Gastroesophageal sphincter (tissue), 4 donors: ENCODE measurements around the gene CFDP1. TPM values are rescaled to one million over a fixed set of nuclear protein-coding genes. Genes with fewer than 3 reads are reported as not detected.

Experiments
- ATAC-seq: fragments of 150-250 bp; one replicate; pipeline ENCODE4 v1.9.1; 2016; ENCODE audit warnings: mild to moderate bottlenecking, moderate library complexity
- H3K27ac ChIP-seq, 4 donors: fragments of 200-600 bp; sonication (generic) in 3 of 4; 1 replicate in 3 of 4; 2 replicates in 1 of 4; pipeline ENCODE4 v1.5.1; 2016 to 2019
- H3K27me3 ChIP-seq: fragments of 200-600 bp; sonication (generic); one replicate; pipeline ENCODE4 v1.5.1; 2019
- H3K36me3 ChIP-seq, 2 donors: fragments of 200-600 bp; sonication (generic); one replicate each; pipeline ENCODE4 v1.5.1; 2019; ENCODE audit warnings: control low read depth in 1 of 2
- H3K4me1 ChIP-seq, 3 donors: fragments of 200-600 bp; sonication (generic); 1 replicate in 2 of 3; 2 replicates in 1 of 3; pipeline ENCODE4 v1.5.1; 2016 to 2019; ENCODE audit warnings: control low read depth in 2 of 3
- H3K4me3 ChIP-seq, 2 donors: fragments of 200-600 bp; sonication (generic); one replicate each; pipeline ENCODE4 v1.5.1; 2019; ENCODE audit warnings: mild to moderate bottlenecking in 1 of 2, moderate library complexity in 1 of 2
- H3K9me3 ChIP-seq, 3 donors: fragments of 200-600 bp; sonication (generic); one replicate each; pipeline ENCODE4 v1.5.1; 2017 to 2019; ENCODE audit warnings: control low read depth in 2 of 3
- CTCF ChIP-seq, 4 experiments: fragments of 200-600 bp in 2 of 4; fragments of 450-650 bp in 2 of 4; sonication (generic) in 1 of 4; IDR thresholded peaks; one replicate each; pipeline ENCODE4 v1.5.1; 2017 to 2019; ENCODE audit warnings: antibody characterized with exemption in 4 of 4, mild to moderate bottlenecking in 2 of 4, moderate library complexity in 2 of 4
- EP300 ChIP-seq: sonication (generic); formaldehyde crosslinking; IDR thresholded peaks from one replicate; pipeline ENCODE4 v1.6.1; 2017; ENCODE audit warnings: antibody characterized with exemption, mild to moderate bottlenecking
- POLR2A ChIP-seq, 2 donors: fragments of 450-650 bp; IDR thresholded peaks; one replicate each; pipeline ENCODE4 v1.6.1; 2017; ENCODE audit warnings: antibody characterized with exemption in 2 of 2, mild to moderate bottlenecking in 2 of 2, moderate library complexity in 1 of 2
- POLR2AphosphoS5 ChIP-seq: sonication (generic); formaldehyde crosslinking; IDR thresholded peaks from one replicate; pipeline ENCODE4 v1.6.1; 2017; ENCODE audit warnings: antibody characterized with exemption
- WGBS, 2 donors: methylation state at CpG; one replicate each; pipeline ENCODE4 v1.1.5; 2018; ENCODE audit warnings: low coverage in 1 of 2; 5-methylcytosine and 5-hydroxymethylcytosine counted together
- total RNA-seq, 4 donors: library from RNA; depleted of rRNA; stranded (reverse); fragments of >200 nt; gene quantifications; one replicate each; pipeline ENCODE4 v1.1.0, GENCODE V29; 2016

Gene CFDP1
- total RNA-seq, 4 donors from 2014 or later: 45.1 to 70.0 (median 50.0) TPM

- no peak overlapping the region for H3K4me3 ChIP-seq
- no peak overlapping the region for H3K27ac ChIP-seq
- H3K27me3 ChIP-seq: no peaks in the 10 kb centered on the region
- TF ChIP-seq POLR2A (IDR thresholded peaks at IDR 0.05) (no peak), CTCF (IDR thresholded peaks at IDR 0.05) (no peak), EP300 (no peak), POLR2AphosphoS5 (no peak)
- H3K9me3 ChIP-seq: no peaks in the 10 kb centered on the region
- no peaks in the 10 kb centered on the region for H3K4me1 ChIP-seq
- no peak for ATAC-seq
- WGBS, 2 donors: 74 to 91% methylated on average over 2 of the region's 2 CpGs
- peaks cover 0 to 44% of the 10 kb centered on the region in 2 donors for H3K36me3 ChIP-seq
These were observed 19.4 kb downstream of the CFDP1 start for GRCh38 chr16:75413951-75414350.

DNA sequence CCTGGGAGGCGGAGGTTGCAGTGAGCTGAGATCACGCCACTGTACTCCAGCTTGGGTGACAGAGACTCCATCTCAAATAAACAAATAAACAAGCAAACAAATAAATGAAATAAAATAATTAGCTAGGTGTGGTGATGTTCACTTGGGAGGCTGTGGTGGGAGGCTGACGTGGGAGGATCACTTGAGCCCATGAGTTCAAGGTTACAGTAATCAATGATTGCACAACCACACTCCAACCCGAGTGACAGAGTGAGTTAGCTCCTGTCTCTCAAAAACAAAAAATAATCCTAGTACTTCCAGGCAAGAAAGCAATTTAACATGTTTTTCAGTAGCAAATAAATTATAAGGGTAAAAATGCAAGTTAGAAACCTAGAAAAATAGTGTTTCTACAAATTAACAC lies 26.4 kb downstream of the CFDP1 start:
- peaks cover 0 to 63% of the 10 kb centered on the region in 2 donors for H3K36me3 ChIP-seq
- H3K4me1 ChIP-seq: peaks cover 0 to 13% (median 1%) of the 10 kb centered on the region in 3 donors
- H3K27ac ChIP-seq: no peak overlapping the region
- H3K4me3 ChIP-seq: no peak overlapping the region
- TF ChIP-seq EP300: no peak
- TF ChIP-seq POLR2AphosphoS5: no peak
- TF ChIP-seq POLR2A (IDR thresholded peaks at IDR 0.05): no peak
- no peak for TF ChIP-seq CTCF (IDR thresholded peaks at IDR 0.05)
- 89% methylated on average over 4 of the region's 4 CpGs; no CpG with 5 or more reads in 1 of the 2 donors for WGBS, 2 donors
- H3K9me3 ChIP-seq: no peaks in the 10 kb centered on the region
- ATAC-seq: no peak
- H3K27me3 ChIP-seq: no peaks in the 10 kb centered on the region

- peak overlapping the region in 3 of 4 donors; percentile 58 to 83 (median 75) for H3K27ac ChIP-seq
- no peak for ATAC-seq
- WGBS, 2 donors: 31 to 37% methylated on average over 3 of the region's 3 CpGs
These were observed 30.4 kb downstream of the CFDP1 start for GRCh38 chr16:75402821-75403475.

GRCh38 chr16:75402159-75402820 lies 31.0 kb downstream of the CFDP1 start:
- H3K4me3 ChIP-seq: no peak overlapping the region
- H3K27me3 ChIP-seq: no peaks in the 10 kb centered on the region

More at GRCh38 chr16:75402821-75403475, 30.4 kb downstream of the CFDP1 start:
- Histone ChIP-seq H3K36me3 (peaks cover 0 to 26% of the 10 kb centered on the region in 2 donors), H3K4me3 (no peak overlapping the region), H3K27me3 (no peaks in the 10 kb centered on the region), H3K4me1 (peaks cover 0 to 20% (median 6%) of the 10 kb centered on the region in 3 donors), H3K9me3 (no peaks in the 10 kb centered on the region)
- TF ChIP-seq POLR2A (IDR thresholded peaks at IDR 0.05) (no peak), CTCF (IDR thresholded peaks at IDR 0.05) (peak; percentile 65 to 73 (median 67))

More at GRCh38 chr16:75402159-75402820, 31.0 kb downstream of the CFDP1 start:
- WGBS, 2 donors: 14 to 30% methylated on average over 2 of the region's 2 CpGs
- peak; percentile 74 for ATAC-seq
- Histone ChIP-seq H3K4me1 (peaks cover 0 to 20% (median 6%) of the 10 kb centered on the region in 3 donors), H3K27ac (peak overlapping the region; percentile 58 to 83 (median 76)), H3K36me3 (peaks cover 0 to 20% of the 10 kb centered on the region in 2 donors), H3K9me3 (no peaks in the 10 kb centered on the region)
- TF ChIP-seq POLR2A (IDR thresholded peaks at IDR 0.05) (no peak), EP300 (no peak), CTCF (IDR thresholded peaks at IDR 0.05) (no peak), POLR2AphosphoS5 (peak; percentile 69)
